ENCODE measurements around the gene SKIC2.
A peak's percentile ranks its signal among the peaks of the same experiment; 100 is the strongest.

SKIC2 gene

DNA sequence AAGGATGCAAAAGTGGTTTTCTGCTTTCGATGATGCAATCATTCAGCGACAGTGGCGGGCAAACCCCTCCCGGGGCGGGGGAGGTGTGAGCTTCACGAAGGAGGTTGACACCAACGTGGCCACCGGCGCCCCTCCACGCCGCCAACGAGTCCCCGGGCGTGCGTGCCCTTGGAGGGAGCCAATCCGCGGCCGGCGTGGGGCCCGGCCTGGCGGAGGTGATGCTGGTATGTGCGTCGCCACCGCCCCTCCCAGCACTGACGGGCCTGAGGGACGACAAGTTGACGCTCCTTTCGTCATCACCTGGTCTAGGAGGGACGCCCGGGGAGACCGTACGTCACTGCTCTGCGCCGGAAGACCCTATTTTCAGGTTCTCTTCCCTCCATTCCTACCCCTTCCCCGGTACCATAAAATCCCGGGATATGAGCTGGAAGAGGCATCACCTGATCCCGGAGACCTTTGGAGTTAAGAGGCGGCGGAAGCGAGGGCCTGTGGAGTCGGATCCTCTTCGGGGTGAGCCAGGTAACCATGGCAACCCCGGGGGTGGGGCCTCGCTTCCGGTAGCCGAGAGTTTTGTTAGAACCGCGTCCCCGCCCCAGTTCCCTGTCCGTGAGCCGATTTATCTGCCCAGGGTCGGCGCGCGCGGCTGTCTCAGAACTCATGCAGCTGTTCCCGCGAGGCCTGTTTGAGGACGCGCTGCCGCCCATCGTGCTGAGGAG lies 13.2 kb downstream of the SKIC2 start, which contains the start of gene DXO (continued):
- TF ChIP-seq, protein P1, sequence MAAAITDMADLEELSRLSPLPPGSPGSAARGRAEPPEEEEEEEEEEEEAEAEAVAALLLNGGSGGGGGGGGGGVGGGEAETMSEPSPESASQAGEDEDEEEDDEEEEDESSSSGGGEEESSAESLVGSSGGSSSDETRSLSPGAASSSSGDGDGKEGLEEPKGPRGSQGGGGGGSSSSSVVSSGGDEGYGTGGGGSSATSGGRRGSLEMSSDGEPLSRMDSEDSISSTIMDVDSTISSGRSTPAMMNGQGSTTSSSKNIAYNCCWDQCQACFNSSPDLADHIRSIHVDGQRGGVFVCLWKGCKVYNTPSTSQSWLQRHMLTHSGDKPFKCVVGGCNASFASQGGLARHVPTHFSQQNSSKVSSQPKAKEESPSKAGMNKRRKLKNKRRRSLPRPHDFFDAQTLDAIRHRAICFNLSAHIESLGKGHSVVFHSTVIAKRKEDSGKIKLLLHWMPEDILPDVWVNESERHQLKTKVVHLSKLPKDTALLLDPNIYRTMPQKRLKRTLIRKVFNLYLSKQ (tag by site-specific recombination; IDR thresholded peaks at IDR 0.05; ENCODE audit: borderline replicate concordance), result no peak
- TF ChIP-seq SCRT1 (tag by site-specific recombination; IDR thresholded peaks at IDR 0.05; ENCODE audit: borderline replicate concordance) (no peak), ZNF776 (tag by site-specific recombination; IDR thresholded peaks at IDR 0.05; ENCODE audit: borderline replicate concordance) (no peak), ZNF514 (tag by site-specific recombination; IDR thresholded peaks at IDR 0.05) (no peak), ZNF596 (tag by site-specific recombination; IDR thresholded peaks at IDR 0.05) (no peak), ZNF350 (tag by site-specific recombination; IDR thresholded peaks at IDR 0.05) (no peak), ZNF843 (tag by site-specific recombination; IDR thresholded peaks at IDR 0.05) (peak; percentile 71; the same call in 1 of the 2 replicates), WT1 (tag by site-specific recombination; IDR thresholded peaks at IDR 0.05) (peak; percentile 81), SALL2 (tag by site-specific recombination; IDR thresholded peaks at IDR 0.05; ENCODE audit: borderline replicate concordance) (no peak), ZBTB7A (tag by site-specific recombination; IDR thresholded peaks at IDR 0.05; ENCODE audit: low read depth) (peak; percentile 94; the same call in 1 of the 2 replicates), KLF9 (tag by site-specific recombination; IDR thresholded peaks at IDR 0.05; ENCODE audit: low read depth) (peak; percentile 86), ZNF837 (tag by site-specific recombination; IDR thresholded peaks at IDR 0.05) (no peak), ZNF184 (tag by site-specific recombination; IDR thresholded peaks at IDR 0.05) (0 out of 2 replicates have a peak, but pooled peaks have one; percentile 22), ZNF112 (tag by site-specific recombination; IDR thresholded peaks at IDR 0.05) (no peak), KLF10 (tag by site-specific recombination; IDR thresholded peaks at IDR 0.05) (peak; percentile 97), ZNF544 (tag by site-specific recombination; IDR thresholded peaks at IDR 0.05) (no peak), ZNF423 (tag by site-specific recombination; IDR thresholded peaks at IDR 0.05) (peak; percentile 95), ZNF791 (tag by site-specific recombination; IDR thresholded peaks at IDR 0.05) (no peak), ZFHX2 (tag by site-specific recombination; conservative IDR thresholded peaks at IDR 0.05) (peak; percentile 93), ZNF354C (tag by site-specific recombination; IDR thresholded peaks at IDR 0.05; ENCODE audit: borderline replicate concordance, low read depth) (no peak), ZNF426 (tag by site-specific recombination; IDR thresholded peaks at IDR 0.05) (no peak), KLF8 (tag by site-specific recombination; IDR thresholded peaks at IDR 0.05) (peak; percentile 99), ZNF433 (tag by site-specific recombination; IDR thresholded peaks at IDR 0.05; ENCODE audit: low read depth) (no peak), ZNF140 (tag by site-specific recombination; IDR thresholded peaks at IDR 0.05) (no peak), GFI1B (tag by site-specific recombination; IDR thresholded peaks at IDR 0.05) (no peak), ZBTB1 (tag by site-specific recombination; IDR thresholded peaks at IDR 0.05) (no peak; the same call in 1 of the 2 replicates), HOXC10 (CRISPR knock-in tag; IDR thresholded peaks at IDR 0.05) (0 out of 2 replicates have a peak, but pooled peaks have one; percentile 31), ZNF747 (tag by site-specific recombination; IDR thresholded peaks at IDR 0.05) (no peak), KLF16 (tag by site-specific recombination; IDR thresholded peaks at IDR 0.05) (peak; percentile 90)
- TF ChIP-seq, protein P2, sequence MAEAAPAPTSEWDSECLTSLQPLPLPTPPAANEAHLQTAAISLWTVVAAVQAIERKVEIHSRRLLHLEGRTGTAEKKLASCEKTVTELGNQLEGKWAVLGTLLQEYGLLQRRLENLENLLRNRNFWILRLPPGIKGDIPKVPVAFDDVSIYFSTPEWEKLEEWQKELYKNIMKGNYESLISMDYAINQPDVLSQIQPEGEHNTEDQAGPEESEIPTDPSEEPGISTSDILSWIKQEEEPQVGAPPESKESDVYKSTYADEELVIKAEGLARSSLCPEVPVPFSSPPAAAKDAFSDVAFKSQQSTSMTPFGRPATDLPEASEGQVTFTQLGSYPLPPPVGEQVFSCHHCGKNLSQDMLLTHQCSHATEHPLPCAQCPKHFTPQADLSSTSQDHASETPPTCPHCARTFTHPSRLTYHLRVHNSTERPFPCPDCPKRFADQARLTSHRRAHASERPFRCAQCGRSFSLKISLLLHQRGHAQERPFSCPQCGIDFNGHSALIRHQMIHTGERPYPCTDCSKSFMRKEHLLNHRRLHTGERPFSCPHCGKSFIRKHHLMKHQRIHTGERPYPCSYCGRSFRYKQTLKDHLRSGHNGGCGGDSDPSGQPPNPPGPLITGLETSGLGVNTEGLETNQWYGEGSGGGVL (tag by site-specific recombination; IDR thresholded peaks at IDR 0.05), result peak; percentile 86
- TF ChIP-seq, protein P3, sequence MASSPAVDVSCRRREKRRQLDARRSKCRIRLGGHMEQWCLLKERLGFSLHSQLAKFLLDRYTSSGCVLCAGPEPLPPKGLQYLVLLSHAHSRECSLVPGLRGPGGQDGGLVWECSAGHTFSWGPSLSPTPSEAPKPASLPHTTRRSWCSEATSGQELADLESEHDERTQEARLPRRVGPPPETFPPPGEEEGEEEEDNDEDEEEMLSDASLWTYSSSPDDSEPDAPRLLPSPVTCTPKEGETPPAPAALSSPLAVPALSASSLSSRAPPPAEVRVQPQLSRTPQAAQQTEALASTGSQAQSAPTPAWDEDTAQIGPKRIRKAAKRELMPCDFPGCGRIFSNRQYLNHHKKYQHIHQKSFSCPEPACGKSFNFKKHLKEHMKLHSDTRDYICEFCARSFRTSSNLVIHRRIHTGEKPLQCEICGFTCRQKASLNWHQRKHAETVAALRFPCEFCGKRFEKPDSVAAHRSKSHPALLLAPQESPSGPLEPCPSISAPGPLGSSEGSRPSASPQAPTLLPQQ (tag by site-specific recombination; IDR thresholded peaks at IDR 0.05), result peak; percentile 89
- TF ChIP-seq, protein P4, sequence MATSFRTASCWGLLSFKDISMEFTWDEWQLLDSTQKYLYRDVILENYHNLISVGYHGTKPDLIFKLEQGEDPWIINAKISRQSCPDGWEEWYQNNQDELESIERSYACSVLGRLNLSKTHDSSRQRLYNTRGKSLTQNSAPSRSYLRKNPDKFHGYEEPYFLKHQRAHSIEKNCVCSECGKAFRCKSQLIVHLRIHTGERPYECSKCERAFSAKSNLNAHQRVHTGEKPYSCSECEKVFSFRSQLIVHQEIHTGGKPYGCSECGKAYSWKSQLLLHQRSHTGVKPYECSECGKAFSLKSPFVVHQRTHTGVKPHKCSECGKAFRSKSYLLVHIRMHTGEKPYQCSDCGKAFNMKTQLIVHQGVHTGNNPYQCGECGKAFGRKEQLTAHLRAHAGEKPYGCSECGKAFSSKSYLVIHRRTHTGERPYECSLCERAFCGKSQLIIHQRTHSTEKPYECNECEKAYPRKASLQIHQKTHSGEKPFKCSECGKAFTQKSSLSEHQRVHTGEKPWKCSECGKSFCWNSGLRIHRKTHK (tag by site-specific recombination; IDR thresholded peaks at IDR 0.05), result no peak
- TF ChIP-seq, protein P5, sequence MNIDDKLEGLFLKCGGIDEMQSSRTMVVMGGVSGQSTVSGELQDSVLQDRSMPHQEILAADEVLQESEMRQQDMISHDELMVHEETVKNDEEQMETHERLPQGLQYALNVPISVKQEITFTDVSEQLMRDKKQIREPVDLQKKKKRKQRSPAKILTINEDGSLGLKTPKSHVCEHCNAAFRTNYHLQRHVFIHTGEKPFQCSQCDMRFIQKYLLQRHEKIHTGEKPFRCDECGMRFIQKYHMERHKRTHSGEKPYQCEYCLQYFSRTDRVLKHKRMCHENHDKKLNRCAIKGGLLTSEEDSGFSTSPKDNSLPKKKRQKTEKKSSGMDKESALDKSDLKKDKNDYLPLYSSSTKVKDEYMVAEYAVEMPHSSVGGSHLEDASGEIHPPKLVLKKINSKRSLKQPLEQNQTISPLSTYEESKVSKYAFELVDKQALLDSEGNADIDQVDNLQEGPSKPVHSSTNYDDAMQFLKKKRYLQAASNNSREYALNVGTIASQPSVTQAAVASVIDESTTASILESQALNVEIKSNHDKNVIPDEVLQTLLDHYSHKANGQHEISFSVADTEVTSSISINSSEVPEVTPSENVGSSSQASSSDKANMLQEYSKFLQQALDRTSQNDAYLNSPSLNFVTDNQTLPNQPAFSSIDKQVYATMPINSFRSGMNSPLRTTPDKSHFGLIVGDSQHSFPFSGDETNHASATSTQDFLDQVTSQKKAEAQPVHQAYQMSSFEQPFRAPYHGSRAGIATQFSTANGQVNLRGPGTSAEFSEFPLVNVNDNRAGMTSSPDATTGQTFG (tag by site-specific recombination; IDR thresholded peaks at IDR 0.05; ENCODE audit: borderline replicate concordance), result 0 out of 2 replicates have a peak, but pooled peaks have one; percentile 68

All from HEK293 (cell line).